IMR-90 (cell line): Measurements from ENCODE around the gene MAPKAPK5. TPM values are rescaled to one million over a fixed set of nuclear protein-coding genes. Genes with fewer than 3 reads are reported as not detected.

Experiments
- ATAC-seq: fragments of 200-7000 bp; cut with Tn5 transposase; 2 replicates; pipeline ENCODE4 v1.9.1; 2020; ENCODE audit warnings: low read depth, mild to moderate bottlenecking, moderate library complexity
- BruUV-seq: library from RNA; stranded (reverse); fragments of 400-500 nt; replicated peaks from 2 replicates; lab custom pipeline; 2021; lab: Mats Ljungman, UMichigan
- CTCF ChIA-PET: fragments of 300-600 bp; formaldehyde crosslinking; extraction: SDS; loops from one replicate; lab custom pipeline; 2021; ENCODE audit warnings: antibody characterized with exemption; lab: Yijun Ruan, JAX
- POLR2A ChIA-PET: fragments of 300-600 bp; sonication (Branson Sonifier 250); formaldehyde crosslinking; loops from one replicate; lab custom pipeline; 2022; ENCODE audit warnings: antibody characterized with exemption; ENCODE audit not compliant: unreplicated experiment; lab: Charles Lee
- DNase-seq: peaks from one replicate; pipeline ENCODE4 v3.0.0; 2013
- H2AFZ ChIP-seq: replicated peaks from 2 replicates; pipeline ENCODE3; 2013; ENCODE audit warnings: low read length, mild to moderate bottlenecking; ENCODE audit not compliant: poor library complexity
- H2AK5ac ChIP-seq: 2 replicates; pipeline ENCODE4 v1.6.1; 2013; ENCODE audit warnings: low read depth, low read length, inconsistent platforms
- H2AK9ac ChIP-seq: replicated peaks from 2 replicates; pipeline ENCODE3; 2013; ENCODE audit warnings: mild to moderate bottlenecking, low read depth, low read length, moderate library complexity; ENCODE audit not compliant: poor library complexity
- H2BK120ac ChIP-seq: 2 replicates; pipeline ENCODE4 v1.6.1; 2013; ENCODE audit warnings: low read depth, low read length, inconsistent platforms
- H2BK15ac ChIP-seq: 3 replicates; pipeline ENCODE4 v1.6.1; 2013; ENCODE audit warnings: low read depth, low read length, inconsistent platforms
- H2BK20ac ChIP-seq: 2 replicates; pipeline ENCODE4 v1.6.1; 2013; ENCODE audit warnings: low read depth, mild to moderate bottlenecking, inconsistent platforms, low read length, moderate library complexity
- H2BK5ac ChIP-seq: 2 replicates; pipeline ENCODE4 v1.6.1; 2013; ENCODE audit warnings: mild to moderate bottlenecking, low read depth, low read length, inconsistent platforms; ENCODE audit not compliant: poor library complexity, severe bottlenecking
- H3K14ac ChIP-seq: replicated peaks from 2 replicates; pipeline ENCODE4 v1.6.1; 2013; ENCODE audit warnings: low read depth, low read length, inconsistent platforms
- H3K18ac ChIP-seq: 2 replicates; pipeline ENCODE4 v1.6.1; 2013; ENCODE audit warnings: low read depth, low read length, control low read depth
- H3K23ac ChIP-seq: 2 replicates; pipeline ENCODE4 v1.6.1; 2013; ENCODE audit warnings: low read depth, low read length, inconsistent platforms
- H3K27ac ChIP-seq: 2 replicates; pipeline ENCODE4 v1.5.1; 2013; ENCODE audit warnings: mild to moderate bottlenecking, control low read depth, low read length; ENCODE audit not compliant: insufficient read depth
- H3K27me3 ChIP-seq: 2 replicates; pipeline ENCODE4 v1.6.1; 2013; ENCODE audit warnings: low read length; ENCODE audit not compliant: control insufficient read depth, insufficient read depth
- H3K36me3 ChIP-seq: 2 replicates; pipeline ENCODE4 v1.6.1; 2013; ENCODE audit warnings: low read length, mixed read lengths; ENCODE audit not compliant: control insufficient read depth, insufficient read depth
- H3K4ac ChIP-seq: 2 replicates; pipeline ENCODE4 v1.6.1; 2013; ENCODE audit warnings: low read depth, low read length, inconsistent platforms
- H3K4me1 ChIP-seq: 2 replicates; pipeline ENCODE4 v1.6.1; 2013; ENCODE audit warnings: low read length, mixed read lengths; ENCODE audit not compliant: control insufficient read depth, insufficient read depth
- H3K4me2 ChIP-seq: 2 replicates; pipeline ENCODE4 v1.6.1; 2013; ENCODE audit warnings: low read depth, mild to moderate bottlenecking, control low read depth, low read length, moderate library complexity
- H3K4me3 ChIP-seq: 2 replicates; pipeline ENCODE4 v1.5.1; 2013; ENCODE audit warnings: low read depth, mild to moderate bottlenecking, control low read depth, low read length, moderate library complexity; ENCODE audit not compliant: insufficient read depth
- H3K56ac ChIP-seq: 2 replicates; pipeline ENCODE4 v1.6.1; 2013; ENCODE audit warnings: low read length, inconsistent platforms; ENCODE audit not compliant: insufficient read depth; ENCODE audit errors: extremely low read depth
- H3K79me1 ChIP-seq, 2 experiments: 2 replicates each; pipeline ENCODE4 v1.6.1; 2013; ENCODE audit warnings: low read length in 2 of 2, inconsistent platforms in 1 of 2, low read depth in 1 of 2
- H3K9ac ChIP-seq: 2 replicates; pipeline ENCODE4 v1.6.1; 2013; ENCODE audit warnings: low read depth, low read length, control low read depth
- H3K9me1 ChIP-seq: 2 replicates; pipeline ENCODE4 v1.6.1; 2013; ENCODE audit warnings: low read length, inconsistent platforms; ENCODE audit not compliant: insufficient read depth
- H3K9me3 ChIP-seq: 2 replicates; pipeline ENCODE4 v1.6.1; 2013; ENCODE audit warnings: low read length; ENCODE audit not compliant: control insufficient read depth, insufficient read depth
- H4K20me1 ChIP-seq: 2 replicates; pipeline ENCODE4 v1.6.1; 2013; ENCODE audit warnings: low read length, inconsistent platforms; ENCODE audit not compliant: insufficient read depth
- H4K5ac ChIP-seq: 2 replicates; pipeline ENCODE4 v1.6.1; 2013; ENCODE audit warnings: mild to moderate bottlenecking, low read depth, low read length, control low read depth
- H4K8ac ChIP-seq, 2 experiments: 2 replicates each; pipeline ENCODE4 v1.6.1; 2013; ENCODE audit warnings: low read depth in 2 of 2, low read length in 2 of 2, control low read depth in 1 of 2, inconsistent platforms in 1 of 2
- H4K91ac ChIP-seq: 2 replicates; pipeline ENCODE4 v1.6.1; 2013; ENCODE audit warnings: low read depth, low read length, inconsistent platforms; ENCODE audit not compliant: insufficient read depth
- CEBPB ChIP-seq: IDR thresholded peaks from 2 replicates; pipeline ENCODE4 v1.6.1; 2012; ENCODE audit warnings: low read depth, low read length, improper control_type of control experiment
- CHD1 ChIP-seq: IDR thresholded peaks from 2 replicates; pipeline ENCODE4 v1.6.1; 2012; ENCODE audit warnings: low read depth, low read length, improper control_type of control experiment
- FOS ChIP-seq: fragments of 150-350 bp; IDR thresholded peaks from 2 replicates; pipeline ENCODE4 v1.6.1; 2016; ENCODE audit warnings: low read depth, low read length
- NFE2L2 ChIP-seq: fragments of 150-350 bp; IDR thresholded peaks from 2 replicates; pipeline ENCODE4 v1.6.1; 2016; ENCODE audit warnings: low read depth, mild to moderate bottlenecking, low read length
- POLR2A ChIP-seq: IDR thresholded peaks from 2 replicates; pipeline ENCODE4 v1.6.1; 2012; ENCODE audit warnings: mild to moderate bottlenecking, low read depth, low read length
- SMC3 ChIP-seq: fragments of 150-350 bp; IDR thresholded peaks from 2 replicates; pipeline ENCODE4 v1.6.1; 2016; ENCODE audit warnings: low read depth, mild to moderate bottlenecking, antibody characterized with exemption, low read length, moderate library complexity
- WGBS, 2 experiments: methylation state at CpG; one replicate each; pipeline versions ENCODE4 v1.1.5 to v1.1.7; 2013; ENCODE audit warnings: missing lambda C conversion rate in 2 of 2; ENCODE audit not compliant: insufficient read length in 1 of 2; ENCODE audit errors: extremely low coverage in 2 of 2; 5-methylcytosine and 5-hydroxymethylcytosine counted together
- dilution Hi-C: fragments of 300-500 bp; cut with HindIII; formaldehyde crosslinking; loops from one replicate; pipeline ENCODE4 v1.14.3; 2018; ENCODE audit warnings: low sequenced_read_pairs; ENCODE audit not compliant: unreplicated experiment
- in situ Hi-C: fragments of 300-500 bp; cut with MboI; formaldehyde crosslinking; loops from 3 replicates; pipeline ENCODE4 v1.14.3; 2019; ENCODE audit warnings: low sequenced_read_pairs, inconsistent platforms, mixed read lengths
- intact Hi-C: fragments of 100-400 bp; cut with micrococcal nuclease; formaldehyde crosslinking; loops from 2 replicates; pipeline ENCODE4 v1.10.0; 2022
- polyA plus RNA-seq, 3 experiments: library from polyadenylated mRNA; depleted of rRNA; stranded (reverse); fragments of >200 nt; gene quantifications; 2 replicates each; pipeline ENCODE4 v1.2.3, GENCODE V29; 2012; ENCODE audit warnings: low replicate concordance in 1 of 3
- total RNA-seq: library from RNA; depleted of rRNA; stranded (reverse); fragments of >200 nt; gene quantifications from 2 replicates; pipeline ENCODE4 v1.2.3, GENCODE V29; 2012
- TF ChIP-seq, protein P1 (sequence below): conservative IDR thresholded peaks from 2 replicates; pipeline ENCODE4 v1.5.1; 2012; ENCODE audit warnings: mild to moderate bottlenecking, low read depth, low read length, improper control_type of control experiment
- TF ChIP-seq, protein P2 (sequence below): fragments of 150-350 bp; IDR thresholded peaks from 2 replicates; pipeline ENCODE4 v1.6.1; 2016; ENCODE audit warnings: low read depth, mild to moderate bottlenecking, low read length, moderate library complexity, borderline replicate concordance

Gene MAPKAPK5
- total and polyA plus RNA-seq, 2 of the 4 experiments (the other 2 are of a cell fraction), result 35.0 to 44.6 TPM

DNA sequence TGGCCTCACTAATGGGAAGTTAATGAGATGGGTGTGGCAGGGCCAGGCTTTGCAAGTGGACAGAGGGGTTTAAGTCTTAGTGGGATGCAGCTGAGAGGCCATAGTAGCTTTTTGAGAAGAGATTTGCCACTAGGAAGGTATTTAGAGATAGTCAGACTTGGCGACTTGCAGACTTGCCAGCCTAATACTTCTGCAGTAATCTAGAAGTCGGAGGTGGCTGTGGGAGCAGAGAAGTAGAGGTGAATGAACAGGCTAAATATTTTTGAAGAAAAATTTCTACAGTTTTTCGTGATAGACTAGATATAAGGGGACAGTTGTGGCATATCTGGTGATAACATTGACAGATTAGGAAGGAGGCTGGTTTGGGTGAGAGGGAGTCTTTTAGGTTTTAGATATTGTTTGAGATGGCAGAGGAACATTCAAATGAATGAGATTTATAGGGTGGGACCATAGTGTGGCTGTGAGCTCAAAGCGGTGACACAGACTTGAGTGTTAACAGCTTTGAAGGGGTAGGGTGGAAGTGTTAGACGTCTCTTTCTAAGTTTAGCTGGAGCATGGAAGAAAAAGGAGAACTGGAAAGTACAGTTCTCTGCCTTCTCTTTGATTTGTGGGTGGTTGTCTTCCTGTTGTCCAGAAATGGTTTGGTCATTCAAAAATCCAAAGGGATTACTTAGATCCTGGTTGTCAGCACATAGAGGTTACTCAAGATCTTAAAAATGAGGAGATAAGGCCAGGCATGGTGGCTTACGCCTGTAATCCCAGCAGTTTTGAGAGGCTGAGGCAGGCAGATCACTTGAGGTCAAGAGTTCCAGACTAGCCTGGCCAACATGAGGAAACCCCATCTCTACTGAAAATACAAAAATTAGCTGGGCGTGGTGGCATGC lies 44.9 kb downstream of the MAPKAPK5 start:
- Histone ChIP-seq H2AFZ (no peak overlapping the region), H3K4me1 (no peaks in the 10 kb centered on the region), H3K18ac (no peak overlapping the region), H4K8ac (no peak overlapping the region), H2BK20ac (no peak overlapping the region), H2AK5ac (no peak overlapping the region), H3K27me3 (no peaks in the 10 kb centered on the region), H2BK15ac (no peak overlapping the region), H3K14ac (no peak overlapping the region), H3K56ac (no peak overlapping the region), H2BK120ac (no peak overlapping the region), H3K79me1 (peaks cover 3% of the 10 kb centered on the region in 2 experiments; a peak in 2 of 4 replicates), H4K5ac (no peak overlapping the region), H3K4me2 (no peak overlapping the region), H3K9me3 (no peaks in the 10 kb centered on the region), H4K20me1 (no peaks in the 10 kb centered on the region; the same call in 1 of the 2 replicates), H3K9me1 (no peaks in the 10 kb centered on the region), H2AK9ac (no peak overlapping the region), H3K4me3 (no peak overlapping the region), H3K4ac (no peak overlapping the region), H3K27ac (no peak overlapping the region), H2BK5ac (no peak overlapping the region), H3K36me3 (peaks cover 54% of the 10 kb centered on the region), H4K91ac (no peak overlapping the region), H3K23ac (no peak overlapping the region), H3K9ac (no peak overlapping the region)
- in situ Hi-C loops, result no loop called here
- BruUV-seq, result no TSS peak
- WGBS, 2 experiments, result 89% methylated on average over 3 of the region's 7 CpGs; no CpG with 5 or more reads in 1 of the 2 experiments
- ChIA-PET POLR2A (no interaction called here), CTCF (no interaction called here)
- intact Hi-C loops, result no loop called here
- DNase-seq (no peak), ATAC-seq (no peak)
- TF ChIP-seq POLR2A, result no peak
- TF ChIP-seq FOS, result no peak
- TF ChIP-seq SMC3, result no peak
- TF ChIP-seq CHD1, result no peak
- TF ChIP-seq, protein P1, sequence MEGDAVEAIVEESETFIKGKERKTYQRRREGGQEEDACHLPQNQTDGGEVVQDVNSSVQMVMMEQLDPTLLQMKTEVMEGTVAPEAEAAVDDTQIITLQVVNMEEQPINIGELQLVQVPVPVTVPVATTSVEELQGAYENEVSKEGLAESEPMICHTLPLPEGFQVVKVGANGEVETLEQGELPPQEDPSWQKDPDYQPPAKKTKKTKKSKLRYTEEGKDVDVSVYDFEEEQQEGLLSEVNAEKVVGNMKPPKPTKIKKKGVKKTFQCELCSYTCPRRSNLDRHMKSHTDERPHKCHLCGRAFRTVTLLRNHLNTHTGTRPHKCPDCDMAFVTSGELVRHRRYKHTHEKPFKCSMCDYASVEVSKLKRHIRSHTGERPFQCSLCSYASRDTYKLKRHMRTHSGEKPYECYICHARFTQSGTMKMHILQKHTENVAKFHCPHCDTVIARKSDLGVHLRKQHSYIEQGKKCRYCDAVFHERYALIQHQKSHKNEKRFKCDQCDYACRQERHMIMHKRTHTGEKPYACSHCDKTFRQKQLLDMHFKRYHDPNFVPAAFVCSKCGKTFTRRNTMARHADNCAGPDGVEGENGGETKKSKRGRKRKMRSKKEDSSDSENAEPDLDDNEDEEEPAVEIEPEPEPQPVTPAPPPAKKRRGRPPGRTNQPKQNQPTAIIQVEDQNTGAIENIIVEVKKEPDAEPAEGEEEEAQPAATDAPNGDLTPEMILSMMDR, result no peak
- no peak for TF ChIP-seq CEBPB
- TF ChIP-seq, protein P2, sequence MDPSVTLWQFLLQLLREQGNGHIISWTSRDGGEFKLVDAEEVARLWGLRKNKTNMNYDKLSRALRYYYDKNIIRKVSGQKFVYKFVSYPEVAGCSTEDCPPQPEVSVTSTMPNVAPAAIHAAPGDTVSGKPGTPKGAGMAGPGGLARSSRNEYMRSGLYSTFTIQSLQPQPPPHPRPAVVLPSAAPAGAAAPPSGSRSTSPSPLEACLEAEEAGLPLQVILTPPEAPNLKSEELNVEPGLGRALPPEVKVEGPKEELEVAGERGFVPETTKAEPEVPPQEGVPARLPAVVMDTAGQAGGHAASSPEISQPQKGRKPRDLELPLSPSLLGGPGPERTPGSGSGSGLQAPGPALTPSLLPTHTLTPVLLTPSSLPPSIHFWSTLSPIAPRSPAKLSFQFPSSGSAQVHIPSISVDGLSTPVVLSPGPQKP, result no peak
- TF ChIP-seq NFE2L2, result no peak
- dilution Hi-C loops, result no loop called here
